ENCODE results near the gene CDK9.

- TF ChIP-seq CTCF (IDR thresholded peaks at IDR 0.05 in 8 of 11, conservative IDR thresholded peaks at IDR 0.05 in 3 of 11) (no peak), POLR2AphosphoS5 (IDR thresholded peaks at IDR 0.05) (peak; percentile 50 to 57 (median 51))
Measured at GRCh38 chr9:127794001-127794791, 8.4 kb downstream of the CDK9 start.

Data from spleen (tissue), 7 donors.